Activated CD4-positive, alpha-beta memory T cell treated with anti-CD3 and anti-CD28 coated beads, Interleukin-2, amount 10 ng/mL, durations not matched to agents 7 days and 5 days (primary cell): ENCODE results near the gene GPR151. TPM values are rescaled to one million over a fixed set of nuclear protein-coding genes. Genes with fewer than 3 reads are reported as not detected.

Source experiments
- CTCF ChIA-PET: fragments of 350-600 bp; sonication (Branson Sonifier 250); formaldehyde crosslinking; loops from one replicate; lab custom pipeline; 2021; ENCODE audit warnings: antibody characterized with exemption, inconsistent platforms; lab: Charles Lee
- POLR2A ChIA-PET: fragments of 350-600 bp; sonication (Branson Sonifier 250); formaldehyde crosslinking; loops from one replicate; lab custom pipeline; 2021; ENCODE audit warnings: antibody characterized with exemption; lab: Charles Lee
- DNase-seq: peaks from one replicate; pipeline ENCODE4 v3.0.0-alpha.2; 2020
- H3K27ac Mint-ChIP-seq: one replicate; pipeline ENCODE4 v1.8.0; 2021; ENCODE audit warnings: mild to moderate bottlenecking, mixed read lengths
- H3K27me3 Mint-ChIP-seq: one replicate; pipeline ENCODE4 v1.8.0; 2021; ENCODE audit warnings: mixed read lengths
- H3K36me3 Mint-ChIP-seq: one replicate; pipeline ENCODE4 v1.8.0; 2021; ENCODE audit warnings: low read depth, mixed read lengths
- H3K4me1 Mint-ChIP-seq: one replicate; pipeline ENCODE4 v1.8.0; 2021; ENCODE audit warnings: mixed read lengths
- H3K4me3 Mint-ChIP-seq: one replicate; pipeline ENCODE4 v1.8.0; 2021; ENCODE audit warnings: mild to moderate bottlenecking, mixed read lengths
- H3K9me3 Mint-ChIP-seq: one replicate; pipeline ENCODE4 v1.8.0; 2021; ENCODE audit warnings: mixed read lengths
- total RNA-seq, 2 experiments: library from RNA; stranded (reverse); gene quantifications; one replicate each; pipeline ENCODE4 v1.2.3, GENCODE V29; 2021

Gene GPR151
- total RNA-seq, 2 experiments from 2014 or later = not detected

- CTCF ChIA-PET = interaction anchor here (0.7 to 6.1 kb wide), 3 partner anchors 128 to 648 kb away, joined by 3 to 63 read pairs (median 49); no protein-coding TSS in a partner anchor
- Mint-ChIP-seq H3K4me1 (no peaks in the 10 kb centered on the region), H3K27me3 (peaks cover 2% of the 10 kb centered on the region), H3K36me3 (no peaks in the 10 kb centered on the region), H3K4me3 (no peak overlapping the region), H3K27ac (no peak overlapping the region), H3K9me3 (no peaks in the 10 kb centered on the region)
- DNase-seq = no peak
- POLR2A ChIA-PET = interaction anchor here (0.6 kb wide), 1 partner anchor 20 kb away, joined by 3 read pairs; no protein-coding TSS in a partner anchor
These were observed 24.0 kb upstream of the GPR151 start for GRCh38 chr5:146539973-146540372.

- H3K27ac Mint-ChIP-seq = no peak overlapping the region
- no peaks in the 10 kb centered on the region for H3K9me3 Mint-ChIP-seq
- CTCF ChIA-PET = interaction anchor here (0.7 to 6.1 kb wide), 5 partner anchors 9 to 650 kb away, joined by 3 to 49 read pairs (median 3); partner anchors contain the start of gene TCERG1
These were observed 22.4 kb upstream of the GPR151 start for GRCh38 chr5:146538432-146538831.

GRCh38 chr5:146533882-146534281, 17.9 kb upstream of the GPR151 start:
- H3K36me3 Mint-ChIP-seq = no peaks in the 10 kb centered on the region
- POLR2A ChIA-PET = interaction anchor here (1.0 kb wide), 1 partner anchor 13 kb away, joined by 6 read pairs; no protein-coding TSS in a partner anchor
- H3K27ac Mint-ChIP-seq = no peak overlapping the region
- CTCF ChIA-PET = interaction anchor here (0.5 to 3.7 kb wide), 24 partner anchors 8 to 659 kb away, joined by 3 to 32 read pairs (median 3); partner anchors contain the start of gene PPP2R2B
- no peak for DNase-seq
- H3K27me3 Mint-ChIP-seq = no peaks in the 10 kb centered on the region
- H3K4me1 Mint-ChIP-seq = peaks cover 11% of the 10 kb centered on the region
- no peak overlapping the region for H3K4me3 Mint-ChIP-seq
- no peaks in the 10 kb centered on the region for H3K9me3 Mint-ChIP-seq

More at GRCh38 chr5:146538432-146538831, 22.4 kb upstream of the GPR151 start:
- no peak for DNase-seq
- Mint-ChIP-seq H3K36me3 (no peaks in the 10 kb centered on the region), H3K4me3 (no peak overlapping the region), H3K4me1 (peaks cover under 1% of the 10 kb centered on the region), H3K27me3 (peaks cover 2% of the 10 kb centered on the region)
- POLR2A ChIA-PET = no interaction called here

GRCh38 chr5:146533260-146533857, 17.4 kb upstream of the GPR151 start:
- Mint-ChIP-seq H3K9me3 (no peaks in the 10 kb centered on the region), H3K27me3 (peaks cover under 1% of the 10 kb centered on the region), H3K4me3 (no peak overlapping the region), H3K27ac (no peak overlapping the region), H3K4me1 (peaks cover 11% of the 10 kb centered on the region), H3K36me3 (no peaks in the 10 kb centered on the region)
- peak; percentile 78 for DNase-seq
- ChIA-PET CTCF (interaction anchor here (0.5 to 3.7 kb wide), 25 partner anchors 9 to 659 kb away, joined by 3 to 32 read pairs (median 3); partner anchors contain the start of gene PPP2R2B), POLR2A (interaction anchor here (1.0 kb wide), 1 partner anchor 12 kb away, joined by 6 read pairs; no protein-coding TSS in a partner anchor)

- DNase-seq = no peak
- ChIA-PET CTCF (interaction anchor here (1.8 kb wide), 1 partner anchor 13 kb away, joined by 10 read pairs; no protein-coding TSS in a partner anchor), POLR2A (no interaction called here)
- Mint-ChIP-seq H3K4me3 (no peak overlapping the region), H3K27me3 (peaks cover 6% of the 10 kb centered on the region), H3K36me3 (no peaks in the 10 kb centered on the region), H3K27ac (no peak overlapping the region), H3K9me3 (no peaks in the 10 kb centered on the region), H3K4me1 (peaks cover 11% of the 10 kb centered on the region)
These were observed 14.0 kb upstream of the GPR151 start for GRCh38 chr5:146529984-146530383.

GRCh38 chr5:146528236-146528635, 12.2 kb upstream of the GPR151 start:
- H3K36me3 Mint-ChIP-seq = no peaks in the 10 kb centered on the region
- H3K27ac Mint-ChIP-seq = no peak overlapping the region
- CTCF ChIA-PET = no interaction called here
- peaks cover 8% of the 10 kb centered on the region for H3K4me1 Mint-ChIP-seq
- H3K4me3 Mint-ChIP-seq = no peak overlapping the region
- peaks cover 14% of the 10 kb centered on the region for H3K27me3 Mint-ChIP-seq
- DNase-seq = no peak
- H3K9me3 Mint-ChIP-seq = no peaks in the 10 kb centered on the region
- POLR2A ChIA-PET = no interaction called here

GRCh38 chr5:146527785-146528184, 11.8 kb upstream of the GPR151 start:
- ChIA-PET CTCF (no interaction called here), POLR2A (no interaction called here)
- Mint-ChIP-seq H3K4me1 (peaks cover 8% of the 10 kb centered on the region), H3K9me3 (no peaks in the 10 kb centered on the region), H3K36me3 (no peaks in the 10 kb centered on the region), H3K27me3 (peaks cover 17% of the 10 kb centered on the region), H3K4me3 (no peak overlapping the region), H3K27ac (no peak overlapping the region)
- DNase-seq = no peak

- Mint-ChIP-seq H3K4me1 (peaks cover 6% of the 10 kb centered on the region), H3K4me3 (no peak overlapping the region), H3K9me3 (no peaks in the 10 kb centered on the region), H3K36me3 (no peaks in the 10 kb centered on the region), H3K27me3 (peaks cover 18% of the 10 kb centered on the region), H3K27ac (no peak overlapping the region)
- ChIA-PET POLR2A (no interaction called here), CTCF (interaction anchor here (0.7 to 1.0 kb wide), 2 partner anchors 10 to 19 kb away, joined by 3 read pairs; no protein-coding TSS in a partner anchor)
- no peak for DNase-seq
These were observed 7.7 kb upstream of the GPR151 start for GRCh38 chr5:146523698-146524097.

- ChIA-PET CTCF (interaction anchor here (0.9 to 1.9 kb wide), 4 partner anchors 10 to 667 kb away, joined by 3 to 6 read pairs (median 4); no protein-coding TSS in a partner anchor), POLR2A (interaction anchor here (1.6 to 2.0 kb wide), 2 partner anchors 10 to 12 kb away, joined by 3 to 6 read pairs; no protein-coding TSS in a partner anchor)
- H3K9me3 Mint-ChIP-seq = no peaks in the 10 kb centered on the region
These were observed 5.6 kb upstream of the GPR151 start for GRCh38 chr5:146521403-146522106.

GRCh38 chr5:146520731-146521130, 4.7 kb upstream of the GPR151 start:
- H3K4me1 Mint-ChIP-seq = peaks cover 6% of the 10 kb centered on the region
- H3K9me3 Mint-ChIP-seq = no peaks in the 10 kb centered on the region
- H3K4me3 Mint-ChIP-seq = no peak overlapping the region
- no peak overlapping the region for H3K27ac Mint-ChIP-seq
- H3K27me3 Mint-ChIP-seq = peaks cover 12% of the 10 kb centered on the region
- no peaks in the 10 kb centered on the region for H3K36me3 Mint-ChIP-seq
- DNase-seq = no peak
- ChIA-PET CTCF (interaction anchor here (0.9 to 1.9 kb wide), 5 partner anchors 11 to 668 kb away, joined by 3 to 6 read pairs (median 4); no protein-coding TSS in a partner anchor), POLR2A (interaction anchor here (1.6 to 2.0 kb wide), 2 partner anchors 9 to 13 kb away, joined by 3 to 6 read pairs; no protein-coding TSS in a partner anchor)

More at GRCh38 chr5:146521403-146522106, 5.6 kb upstream of the GPR151 start:
- Mint-ChIP-seq H3K36me3 (no peaks in the 10 kb centered on the region), H3K27me3 (peaks cover 16% of the 10 kb centered on the region), H3K4me1 (peaks cover 6% of the 10 kb centered on the region), H3K4me3 (no peak overlapping the region), H3K27ac (no peak overlapping the region)
- DNase-seq = no peak

GRCh38 chr5:146519554-146519953, 3.6 kb upstream of the GPR151 start:
- peaks cover 6% of the 10 kb centered on the region for H3K4me1 Mint-ChIP-seq
- DNase-seq = no peak
- H3K36me3 Mint-ChIP-seq = peaks cover 4% of the 10 kb centered on the region
- POLR2A ChIA-PET = no interaction called here
- no peaks in the 10 kb centered on the region for H3K9me3 Mint-ChIP-seq
- CTCF ChIA-PET = no interaction called here
- H3K27me3 Mint-ChIP-seq = peaks cover 12% of the 10 kb centered on the region
- no peak overlapping the region for H3K27ac Mint-ChIP-seq
- no peak overlapping the region for H3K4me3 Mint-ChIP-seq

- Mint-ChIP-seq H3K9me3 (no peaks in the 10 kb centered on the region), H3K36me3 (peaks cover 21% of the 10 kb centered on the region), H3K27ac (no peak overlapping the region), H3K27me3 (no peaks in the 10 kb centered on the region), H3K4me1 (peaks cover 6% of the 10 kb centered on the region), H3K4me3 (no peak overlapping the region)
- ChIA-PET CTCF (no interaction called here), POLR2A (no interaction called here)
- no peak for DNase-seq
These were observed 378 bp downstream of the GPR151 start for GRCh38 chr5:146515473-146516150.
